ENCODE measurements around the gene BHLHE23.
"Not testable (repeated sequence)": the region's sequence is repeated elsewhere in the genome, so short reads cannot be mapped to it uniquely, and the experiment has no call there.

Gene BHLHE23

GRCh38 chr20:63035603-63036185, 28.9 kb upstream of the BHLHE23 start:
- H3K9ac ChIP-seq = no peak overlapping the region
- H3K4me2 ChIP-seq = no peak overlapping the region
- H3K27ac ChIP-seq = no peak overlapping the region
- H3K27me3 ChIP-seq (ENCODE audit: insufficient read depth, low read depth) = peaks cover 96% of the 10 kb centered on the region
- no peaks in the 10 kb centered on the region for H4K20me1 ChIP-seq (ENCODE audit: insufficient read depth)
- no peaks in the 10 kb centered on the region for H3K4me1 ChIP-seq (ENCODE audit: low read depth, poor library complexity, severe bottlenecking)
- no peak overlapping the region for H2AFZ ChIP-seq (ENCODE audit: low read depth)
- H3K36me3 ChIP-seq (ENCODE audit: insufficient read depth) = no peaks in the 10 kb centered on the region
- H3K4me3 ChIP-seq (IDR thresholded peaks at IDR 0.05; ENCODE audit: insufficient read depth, low read depth, low read length) = no peak overlapping the region
- no peaks in the 10 kb centered on the region for H3K79me2 ChIP-seq (ENCODE audit: insufficient read depth, low read depth)
- no peak for TF ChIP-seq CTCF (conservative IDR thresholded peaks at IDR 0.05; ENCODE audit: low read depth, low read length)

- not testable (repeated sequence) for H3K36me3 ChIP-seq (ENCODE audit: insufficient read depth); H3K4me1 ChIP-seq (ENCODE audit: low read depth, poor library complexity, severe bottlenecking); H3K9ac ChIP-seq; H3K4me2 ChIP-seq; H4K20me1 ChIP-seq (ENCODE audit: insufficient read depth); H2AFZ ChIP-seq (ENCODE audit: low read depth); H3K27ac ChIP-seq; H3K4me3 ChIP-seq (IDR thresholded peaks at IDR 0.05; ENCODE audit: insufficient read depth, low read depth, low read length); H3K79me2 ChIP-seq (ENCODE audit: insufficient read depth, low read depth)
- peaks cover 96% of the 10 kb centered on the region for H3K27me3 ChIP-seq (ENCODE audit: insufficient read depth, low read depth)
Observed at GRCh38 chr20:63034710-63035602, 28.2 kb upstream of the BHLHE23 start.

GRCh38 chr20:63033794-63034709, 27.3 kb upstream of the BHLHE23 start:
- Histone ChIP-seq H3K27ac (no peak overlapping the region), H3K4me1 (ENCODE audit: low read depth, poor library complexity, severe bottlenecking) (no peaks in the 10 kb centered on the region), H3K79me2 (ENCODE audit: insufficient read depth, low read depth) (no peaks in the 10 kb centered on the region), H3K9ac (no peak overlapping the region), H3K36me3 (ENCODE audit: insufficient read depth) (no peaks in the 10 kb centered on the region), H2AFZ (ENCODE audit: low read depth) (no peak overlapping the region), H3K4me3 (IDR thresholded peaks at IDR 0.05; ENCODE audit: insufficient read depth, low read depth, low read length) (no peak overlapping the region), H4K20me1 (ENCODE audit: insufficient read depth) (no peaks in the 10 kb centered on the region), H3K4me2 (no peak overlapping the region), H3K27me3 (ENCODE audit: insufficient read depth, low read depth) (peaks cover 95% of the 10 kb centered on the region)
- no peak for TF ChIP-seq CTCF (conservative IDR thresholded peaks at IDR 0.05; ENCODE audit: low read depth, low read length)

- H2AFZ ChIP-seq (ENCODE audit: low read depth) = no peak overlapping the region
- no peaks in the 10 kb centered on the region for H3K36me3 ChIP-seq (ENCODE audit: insufficient read depth)
- H3K79me2 ChIP-seq (ENCODE audit: insufficient read depth, low read depth) = no peaks in the 10 kb centered on the region
- no peak overlapping the region for H3K9ac ChIP-seq
- no peaks in the 10 kb centered on the region for H3K4me1 ChIP-seq (ENCODE audit: low read depth, poor library complexity, severe bottlenecking)
- H3K27ac ChIP-seq = no peak overlapping the region
- H3K4me2 ChIP-seq = no peak overlapping the region
- H3K4me3 ChIP-seq (IDR thresholded peaks at IDR 0.05; ENCODE audit: insufficient read depth, low read depth, low read length) = no peak overlapping the region
- peaks cover 91% of the 10 kb centered on the region for H3K27me3 ChIP-seq (ENCODE audit: insufficient read depth, low read depth)
- TF ChIP-seq CTCF (conservative IDR thresholded peaks at IDR 0.05; ENCODE audit: low read depth, low read length) = no peak
- no peaks in the 10 kb centered on the region for H4K20me1 ChIP-seq (ENCODE audit: insufficient read depth)
Observed at GRCh38 chr20:63032861-63033793, 26.4 kb upstream of the BHLHE23 start.

Data from KMS-11 (cell line).